DMS79 treated with DMSO at 0.1 percent for 48 hours (cell line): ENCODE results near the gene AEN.
"Not testable (repeated sequence)": the region's sequence is repeated elsewhere in the genome, so short reads cannot be mapped to it uniquely, and the experiment has no call there.

Experiments used
- DNase-seq: peaks from one replicate; lab custom pipeline; 2025; lab: John Stamatoyannopoulos, UW

Gene AEN

DNA sequence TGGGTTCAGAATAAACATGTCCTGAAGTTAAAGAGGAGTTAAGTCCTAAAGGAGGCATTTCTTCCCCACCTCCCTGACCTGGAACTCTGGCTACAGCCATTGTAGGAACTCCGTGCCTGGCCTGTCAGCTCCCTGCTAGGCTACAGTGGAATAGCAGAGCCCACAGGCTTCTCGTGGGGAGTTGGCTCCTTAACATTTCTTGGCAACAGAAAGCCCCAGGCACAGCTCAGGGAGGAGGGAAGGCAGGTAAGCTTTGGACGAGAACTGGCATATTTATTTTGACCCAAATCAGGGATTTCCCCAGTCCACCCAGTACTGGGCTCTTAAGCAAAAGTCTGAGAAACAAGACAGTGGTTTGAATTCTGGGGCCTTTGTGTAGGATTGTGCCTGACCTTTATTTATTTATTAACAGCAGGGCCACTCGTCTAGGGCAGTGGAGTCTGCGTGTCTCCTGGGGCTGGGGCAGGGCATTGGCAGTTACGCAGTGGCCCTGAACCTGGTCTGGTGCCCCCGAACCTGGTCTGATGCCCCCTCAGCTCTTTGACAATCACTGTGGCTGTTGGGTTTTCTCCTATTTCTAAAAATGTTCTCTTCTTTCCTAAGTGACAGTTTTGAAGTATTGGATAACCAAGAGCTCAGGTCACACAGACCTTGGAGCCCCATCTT, 9.8 kb downstream of the AEN start:
- DNase-seq, result no peak

GRCh38 chr15:88631464-88632028, 10.4 kb downstream of the AEN start:
- DNase-seq, result no peak

DNA sequence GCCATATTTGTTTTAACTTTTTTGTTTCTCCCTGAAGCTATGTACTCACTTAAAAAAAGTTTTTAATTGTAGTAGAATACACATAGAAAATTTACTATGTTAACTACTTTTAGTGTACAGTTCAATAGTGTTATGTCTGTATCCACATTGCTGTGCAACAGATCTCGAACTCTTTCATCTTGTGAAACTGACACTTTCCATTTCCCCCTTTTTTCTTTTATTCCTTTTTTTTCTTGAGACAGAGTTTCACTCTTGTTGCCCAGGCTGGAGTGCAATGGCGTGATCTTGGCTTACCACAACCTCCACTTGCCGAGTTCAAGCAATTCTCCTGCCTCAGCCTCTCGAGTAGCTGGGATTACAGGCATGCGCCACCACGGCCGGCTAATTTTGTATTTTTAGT, 11.7 kb downstream of the AEN start:
- DNase-seq, result not testable (repeated sequence)

DNA sequence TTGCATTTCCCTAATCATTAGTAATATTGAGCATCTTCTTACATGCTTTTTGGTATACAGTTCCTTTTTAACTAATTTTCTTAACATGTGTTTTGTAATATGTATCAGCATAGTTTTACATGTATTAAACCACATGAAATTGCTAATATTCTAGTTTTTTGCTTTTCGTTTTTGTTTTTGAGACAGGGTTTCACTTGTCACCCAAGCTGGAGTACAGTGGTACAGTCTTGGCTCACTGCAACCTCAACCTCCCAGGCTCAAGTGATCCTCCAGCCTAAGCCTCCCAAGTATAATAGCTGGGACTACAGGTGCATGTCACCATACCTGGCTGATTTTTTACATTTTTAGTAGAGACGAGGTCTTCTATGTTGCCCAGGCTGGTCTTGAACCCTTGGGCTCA, 13.3 kb downstream of the AEN start:
- DNase-seq, result no peak

DNA sequence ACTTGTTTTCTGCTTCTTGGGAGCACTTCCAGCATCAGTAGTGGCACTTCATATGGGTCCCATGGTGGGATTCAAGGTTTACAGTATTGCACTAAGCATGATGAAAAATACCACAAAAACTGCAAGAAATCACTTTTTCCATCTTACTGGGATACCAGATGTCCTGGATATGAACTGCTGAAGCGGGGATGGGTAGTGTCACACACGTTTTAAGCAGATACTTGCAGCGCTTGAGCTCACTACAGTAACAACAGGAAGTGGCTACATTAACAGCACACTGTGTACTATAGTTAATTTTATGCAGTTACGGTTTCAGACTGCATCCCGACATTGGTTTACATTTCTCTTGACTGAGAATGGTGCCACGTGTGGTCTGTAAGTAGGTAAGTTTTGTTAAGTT, 14.2 kb downstream of the AEN start:
- no peak for DNase-seq

GRCh38 chr15:88636050-88636449, 14.9 kb downstream of the AEN start:
- no peak for DNase-seq

- no peak for DNase-seq
Observed at GRCh38 chr15:88636654-88637053, 15.5 kb downstream of the AEN start.

GRCh38 chr15:88637436-88637835, 16.3 kb downstream of the AEN start:
- no peak for DNase-seq

DNA sequence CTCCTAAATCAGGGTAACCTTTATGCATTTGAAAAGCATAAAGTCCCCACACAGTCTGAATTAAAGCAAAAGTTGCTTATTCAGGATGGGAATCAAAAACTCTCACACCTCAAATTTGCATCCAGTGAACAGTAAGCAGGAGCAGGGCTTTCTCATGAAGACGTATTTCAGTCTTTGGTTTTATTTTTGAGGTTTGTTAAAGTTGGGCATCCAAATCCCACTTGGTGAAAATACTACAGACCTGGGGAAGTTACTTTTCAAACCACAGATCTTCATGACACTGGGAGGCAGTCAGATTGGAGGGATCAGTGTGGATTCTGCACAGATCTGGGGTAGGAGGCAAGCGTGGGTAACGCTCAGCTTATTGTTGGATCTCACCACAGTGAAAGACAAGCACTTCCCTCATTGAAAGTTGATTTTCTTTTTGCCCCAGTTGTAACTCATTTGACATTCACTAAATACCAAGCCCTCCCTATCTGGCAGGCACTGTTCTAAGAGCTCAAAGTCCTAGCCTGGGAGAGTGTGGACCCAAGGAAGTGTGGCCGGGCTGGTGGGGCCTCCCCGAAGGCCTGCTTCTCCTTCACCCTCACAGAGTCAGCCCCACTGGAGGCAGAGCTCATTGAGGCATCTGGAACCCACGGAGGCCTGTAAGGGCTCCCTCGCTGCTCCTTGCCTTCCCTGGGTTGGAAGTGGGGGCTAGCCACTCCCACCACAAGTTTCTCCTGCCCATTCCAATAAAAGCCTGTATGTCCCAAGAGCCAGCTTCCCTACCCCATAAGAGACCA, 16.9 kb downstream of the AEN start:
- no peak for DNase-seq

DNA sequence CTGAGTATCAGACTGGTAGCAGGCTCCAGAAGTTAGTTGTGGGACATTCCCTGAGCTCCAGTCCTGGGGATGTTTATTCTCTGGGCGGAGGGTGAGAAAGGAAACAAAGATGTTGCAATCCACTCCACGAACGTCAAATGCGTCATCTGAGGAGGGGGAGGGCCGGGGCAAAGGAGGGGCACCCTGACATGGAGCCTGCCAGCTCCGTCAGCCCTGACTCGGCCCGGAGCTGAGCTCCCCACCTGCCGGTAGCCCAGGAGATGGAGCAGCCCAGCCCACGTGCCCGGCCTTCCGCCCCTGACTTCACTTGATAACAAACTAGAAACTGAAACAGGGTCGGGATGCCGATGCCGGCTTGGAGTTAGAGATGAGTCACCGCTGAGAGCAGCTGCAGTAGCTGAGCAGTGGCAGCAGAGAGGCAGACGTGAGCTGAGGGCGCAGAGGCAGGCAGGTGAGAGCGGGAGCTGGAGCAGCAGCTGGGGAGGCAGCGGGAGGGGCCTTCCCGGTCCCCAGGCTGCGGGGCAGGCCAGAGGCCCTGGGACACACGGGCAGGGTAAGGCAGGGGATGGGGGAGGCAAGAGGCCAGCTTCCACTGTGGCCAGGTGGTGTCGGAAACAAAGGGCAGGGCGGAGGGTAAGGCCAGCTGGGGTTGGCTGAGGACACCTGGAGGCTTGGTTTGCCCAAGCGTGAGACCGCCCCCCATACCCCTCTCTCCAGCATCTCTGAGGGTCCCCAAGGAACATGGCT, 17.7 kb downstream of the AEN start, which contains the start of gene ISG20:
TSS of gene ISG20 (plus strand) at position 391 of the 747 bp plus-strand sequence. CDS start at position 742, 351 bp downstream.
- peak; percentile 70 for DNase-seq

GRCh38 chr15:88641959-88642452, 20.9 kb downstream of the AEN start:
- DNase-seq, result no peak

GRCh38 chr15:88642514-88642913, 21.4 kb downstream of the AEN start:
- not testable (repeated sequence) for DNase-seq

GRCh38 chr15:88644741-88645140, 23.6 kb downstream of the AEN start:
- no peak for DNase-seq

- no peak for DNase-seq
Observed at GRCh38 chr15:88645171-88646087, 24.3 kb downstream of the AEN start.

- DNase-seq, result no peak
Observed at GRCh38 chr15:88646088-88646405, 24.9 kb downstream of the AEN start.

GRCh38 chr15:88646951-88647350, 25.8 kb downstream of the AEN start:
- no peak for DNase-seq

DNA sequence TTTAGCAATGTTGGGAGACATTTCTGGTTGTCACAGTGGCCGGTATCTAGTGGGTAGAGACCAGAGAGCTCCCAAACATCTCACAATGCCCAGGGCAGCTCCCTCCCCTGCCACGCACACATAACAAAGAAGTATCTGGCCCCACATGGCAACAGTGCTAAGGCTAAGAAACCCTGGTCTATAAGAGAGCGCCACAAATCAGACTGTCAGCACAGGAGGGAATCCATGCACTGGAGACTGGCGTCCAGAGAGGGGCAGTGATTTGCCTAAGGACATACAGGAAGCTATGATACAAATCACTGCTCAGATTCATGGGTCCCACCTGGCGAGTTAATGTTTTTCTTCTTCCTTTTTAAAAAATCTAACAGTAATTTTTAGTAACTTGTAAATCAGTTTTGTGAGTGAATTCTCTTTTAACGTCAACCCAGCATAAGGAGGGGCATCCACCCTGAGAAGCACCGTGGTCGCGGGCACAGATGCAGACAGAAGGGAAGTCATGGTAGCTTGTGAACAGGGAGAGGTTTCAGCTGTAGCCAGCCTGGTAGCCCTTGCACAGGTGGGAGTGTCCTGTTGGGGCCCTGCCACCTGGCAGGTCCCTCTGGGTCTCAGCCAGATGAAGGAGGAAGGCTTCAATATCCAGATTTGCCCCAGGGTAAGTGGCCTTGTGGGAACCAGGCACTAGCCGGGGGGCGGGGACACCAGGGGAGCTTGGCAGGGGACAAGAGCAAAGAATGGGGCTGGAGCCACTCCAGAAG, 26.4 kb downstream of the AEN start:
- DNase-seq, result no peak

- no peak for DNase-seq
Observed at GRCh38 chr15:88648357-88649214, 27.4 kb downstream of the AEN start.

- DNase-seq, result no peak
Observed at GRCh38 chr15:88649286-88649733, 28.2 kb downstream of the AEN start.
